Measurements from ENCODE around the gene STK16. TPM values are rescaled to one million over a fixed set of nuclear protein-coding genes. Genes with fewer than 3 reads are reported as not detected.

The STK16 gene
- total RNA-seq (10 to 100 TPM; 11.2 to 14.1 TPM), total RNA-seq (6.1 to 31.5 (median 19.7) reads per million in 172 experiments)
- polyA plus RNA-seq (2013, experiment 1 of 2) = 33.3 TPM
- 30.3 TPM for polyA plus RNA-seq (2013, experiment 2 of 2)

GRCh38 chr2:219245148-219245898 lies at the start of gene STK16, which contains the start of gene GLB1L:
STK16 (plus strand) TSS chr2:219245479; CDS start chr2:219246000, 521 bp downstream.
GLB1L (minus strand) TSS chr2:219245444; CDS start chr2:219243573, 1,871 bp downstream.
- peak within 1 kb of the TSS; percentile 96 for H3K27ac Mint-ChIP-seq
- no peaks in the 10 kb centered on the region for H3K9me3 Mint-ChIP-seq
- Histone ChIP-seq H3K27me3 (ENCODE audit: control insufficient read depth in 1 of 2, insufficient read depth in 2 of 2, low read length in 2 of 2) (no peaks in the 10 kb centered on the region), H3K9me3 (ENCODE audit: control insufficient read depth in 1 of 2, insufficient read depth in 1 of 2, low read length in 2 of 2) (no peaks in the 10 kb centered on the region), H3K27ac (ENCODE audit: low read depth in 1 of 2, low read length in 2 of 2) (peak within 1 kb of the TSS; percentile 95 to 98), H3K4me1 (ENCODE audit: insufficient read depth, low read length) (peaks cover 62% of the 10 kb centered on the region), H3K36me3 (ENCODE audit: insufficient read depth, low read length) (peaks cover 27% of the 10 kb centered on the region), H3K4me3 (ENCODE audit: low read length) (peak within 1 kb of the TSS; percentile 99)
- H3K4me1 Mint-ChIP-seq (ENCODE audit: low read depth) = peaks cover 74% of the 10 kb centered on the region
- TF ChIP-seq CTCF (IDR thresholded peaks at IDR 0.05) = no peak
- H3K27me3 Mint-ChIP-seq = no peaks in the 10 kb centered on the region
- POLR2A ChIA-PET = interaction anchor here (0.7 to 7.3 kb wide), 17 partner anchors 9 to 959 kb away, joined by 3 to 181 read pairs (median 5); partner anchors contain the start of genes ANKZF1, ATG9A, CNPPD1 and DNAJB2
- ATAC-seq (ENCODE audit: poor library complexity) = peak; percentile 44
- intact Hi-C loops (cut with DNase I, micrococcal nuclease) = loop anchor here in 1 of 2 experiments (1.0 to 5.0 kb wide), 3 partner anchors 8 to 68 kb away; partner anchors contain the start of genes ANKZF1, ATG9A, CNPPD1 and RETREG2
- CTCF ChIA-PET = interaction anchor here (1.0 to 2.3 kb wide), 5 partner anchors 15 to 143 kb away, joined by 3 to 26 read pairs (median 4); no protein-coding TSS in a partner anchor
- H3K36me3 Mint-ChIP-seq (ENCODE audit: low read depth) = peaks cover 35% of the 10 kb centered on the region
- H3K4me3 Mint-ChIP-seq = peak within 1 kb of the TSS; percentile 88
- peak; percentile 73 to 93 (median 84) for DNase-seq

GRCh38 chr2:219197388-219197787 lies 47.9 kb upstream of the STK16 start:
- H3K9me3 ChIP-seq (ENCODE audit: control insufficient read depth in 1 of 2, insufficient read depth in 1 of 2, low read length in 2 of 2) = peaks cover 0 to 3% of the 10 kb centered on the region in 2 experiments
- ChIA-PET POLR2A (interaction anchor here (0.9 to 3.8 kb wide), 4 partner anchors 9 to 21 kb away, joined by 3 to 17 read pairs (median 5); partner anchors contain the start of genes CNPPD1 and ZFAND2B), CTCF (no interaction called here)
- H3K4me3 Mint-ChIP-seq = no peak overlapping the region
- H3K27ac ChIP-seq (ENCODE audit: low read depth in 1 of 2, low read length in 2 of 2) = no peak overlapping the region
- DNase-seq (no peak), ATAC-seq (ENCODE audit: poor library complexity) (no peak)
- intact Hi-C loops (cut with DNase I, micrococcal nuclease) = no loop called here
- H3K9me3 Mint-ChIP-seq = no peaks in the 10 kb centered on the region
- H3K4me1 ChIP-seq (ENCODE audit: insufficient read depth, low read length) = peaks cover 6% of the 10 kb centered on the region
- peaks cover 0 to 2% of the 10 kb centered on the region in 2 experiments for H3K27me3 ChIP-seq (ENCODE audit: control insufficient read depth in 1 of 2, insufficient read depth in 2 of 2, low read length in 2 of 2)
- peaks cover 6% of the 10 kb centered on the region for H3K27me3 Mint-ChIP-seq
- no peak overlapping the region for H3K4me3 ChIP-seq (ENCODE audit: low read length)
- H3K36me3 Mint-ChIP-seq (ENCODE audit: low read depth) = no peaks in the 10 kb centered on the region
- no peak overlapping the region for H3K27ac Mint-ChIP-seq
- H3K36me3 ChIP-seq (ENCODE audit: insufficient read depth, low read length) = no peaks in the 10 kb centered on the region
- TF ChIP-seq CTCF (IDR thresholded peaks at IDR 0.05) = no peak
- H3K4me1 Mint-ChIP-seq (ENCODE audit: low read depth) = peaks cover 7% of the 10 kb centered on the region

GRCh38 chr2:219198974-219199373 lies 46.3 kb upstream of the STK16 start:
- no peak for DNase-seq

More at GRCh38 chr2:219198974-219199373, 46.3 kb upstream of the STK16 start:
- no peak for ATAC-seq (ENCODE audit: poor library complexity)
- no peak overlapping the region for H3K4me3 ChIP-seq (ENCODE audit: low read length)
- Mint-ChIP-seq H3K27me3 (peaks cover 6% of the 10 kb centered on the region), H3K36me3 (ENCODE audit: low read depth) (no peaks in the 10 kb centered on the region), H3K27ac (no peak overlapping the region), H3K4me1 (ENCODE audit: low read depth) (peaks cover 7% of the 10 kb centered on the region), H3K4me3 (no peak overlapping the region), H3K9me3 (no peaks in the 10 kb centered on the region)
- peaks cover 0 to 2% of the 10 kb centered on the region in 2 experiments for H3K27me3 ChIP-seq (ENCODE audit: control insufficient read depth in 1 of 2, insufficient read depth in 2 of 2, low read length in 2 of 2)
- peaks cover 0 to 3% of the 10 kb centered on the region in 2 experiments for H3K9me3 ChIP-seq (ENCODE audit: control insufficient read depth in 1 of 2, insufficient read depth in 1 of 2, low read length in 2 of 2)
- no peak overlapping the region for H3K27ac ChIP-seq (ENCODE audit: low read depth in 1 of 2, low read length in 2 of 2)
- ChIA-PET CTCF (interaction anchor here (0.9 kb wide), 1 partner anchor 28 kb away, joined by 4 read pairs; no protein-coding TSS in a partner anchor), POLR2A (interaction anchor here (1.0 to 2.4 kb wide), 2 partner anchors 17 to 22 kb away, joined by 3 to 12 read pairs; partner anchors contain the start of gene CNPPD1)
- H3K4me1 ChIP-seq (ENCODE audit: insufficient read depth, low read length) = peaks cover 6% of the 10 kb centered on the region
- no peaks in the 10 kb centered on the region for H3K36me3 ChIP-seq (ENCODE audit: insufficient read depth, low read length)
- intact Hi-C loops (cut with DNase I, micrococcal nuclease) = no loop called here
- no peak for TF ChIP-seq CTCF (IDR thresholded peaks at IDR 0.05)
